CD14-positive monocyte (primary cell): ENCODE measurements around the gene TSPAN3. TPM values are rescaled to one million over a fixed set of nuclear protein-coding genes. Genes with fewer than 3 reads are reported as not detected.
A peak's percentile ranks its signal among the peaks of the same experiment; 100 is the strongest.

Source experiments
- DNase-seq, 3 donors: peaks; one replicate each; pipeline ENCODE4 v3.0.0-alpha.2; 2011 to 2022
- H2AFZ ChIP-seq: 2 replicates; pipeline ENCODE4 v1.6.0; 2012; ENCODE audit warnings: mild to moderate bottlenecking, low read depth, low read length, inconsistent platforms; ENCODE audit not compliant: insufficient read depth, poor library complexity, severe bottlenecking
- H3K27ac ChIP-seq, 2 donors: 1 replicate in 1 of 2; 2 replicates in 1 of 2; pipeline ENCODE4 v1.5.1; 2012 to 2013; ENCODE audit warnings: low read length in 2 of 2, control low read depth in 1 of 2, inconsistent platforms in 1 of 2, low read depth in 1 of 2, mild to moderate bottlenecking in 1 of 2
- H3K27me3 ChIP-seq, 2 donors: one replicate each; pipeline versions ENCODE4 v1.6.0 to v1.6.1; 2011 to 2013; ENCODE audit warnings: low read length in 2 of 2; ENCODE audit not compliant: control insufficient read depth in 2 of 2, insufficient read depth in 2 of 2
- H3K36me3 ChIP-seq, 2 donors: replicated peaks in 1 of 2; 1 replicate in 1 of 2; 2 replicates in 1 of 2; pipeline versions ENCODE4 v1.5.1 to v1.6.1; 2012 to 2013; ENCODE audit warnings: low read length in 2 of 2, control low read depth in 1 of 2, inconsistent platforms in 1 of 2, mild to moderate bottlenecking in 1 of 2; ENCODE audit not compliant: insufficient read depth in 2 of 2, control insufficient read depth in 1 of 2
- H3K4me1 ChIP-seq, 2 donors: 1 replicate in 1 of 2; 2 replicates in 1 of 2; pipeline versions ENCODE4 v1.5.1 to v1.6.1; 2012 to 2013; ENCODE audit warnings: low read length in 2 of 2, control low read depth in 1 of 2, inconsistent platforms in 1 of 2, mild to moderate bottlenecking in 1 of 2, moderate library complexity in 1 of 2; ENCODE audit not compliant: insufficient read depth in 2 of 2, control insufficient read depth in 1 of 2
- H3K4me2 ChIP-seq: replicated peaks from 2 replicates; pipeline ENCODE3; 2012; ENCODE audit warnings: low read length, moderate library complexity, mild to moderate bottlenecking; ENCODE audit not compliant: poor library complexity, severe bottlenecking; ENCODE audit errors: extremely low read depth
- H3K4me3 ChIP-seq, 3 experiments: fragments of 200-600 bp in 1 of 3; sonication (generic) in 1 of 3; replicated peaks in 1 of 3; 1 replicate in 2 of 3; 2 replicates in 1 of 3; pipeline ENCODE4 v1.5.1; 2011 to 2013; ENCODE audit warnings: low read length in 3 of 3, mild to moderate bottlenecking in 3 of 3, control low read depth in 2 of 3, low read depth in 2 of 3, inconsistent platforms in 1 of 3, moderate library complexity in 1 of 3
- H3K79me2 ChIP-seq: 2 replicates; pipeline ENCODE4 v1.6.0; 2012; ENCODE audit warnings: mild to moderate bottlenecking, control low read depth, inconsistent platforms, low read length, moderate library complexity; ENCODE audit not compliant: insufficient read depth
- H3K9ac ChIP-seq: 2 replicates; pipeline ENCODE4 v1.6.0; 2017; ENCODE audit warnings: low read length, mild to moderate bottlenecking; ENCODE audit not compliant: insufficient read depth, poor library complexity, severe bottlenecking
- H3K9me3 ChIP-seq, 2 donors: replicated peaks in 1 of 2; 1 replicate in 1 of 2; 2 replicates in 1 of 2; pipeline versions ENCODE4 v1.5.1 to v1.6.1; 2012 to 2013; ENCODE audit warnings: low read length in 2 of 2, control low read depth in 1 of 2; ENCODE audit not compliant: control insufficient read depth in 1 of 2, insufficient read depth in 1 of 2
- H4K20me1 ChIP-seq: 2 replicates; pipeline ENCODE4 v1.6.0; 2012; ENCODE audit warnings: mild to moderate bottlenecking, low read length, control low read depth, moderate library complexity; ENCODE audit not compliant: insufficient read depth
- H3K27ac Mint-ChIP-seq, 7 donors: one replicate each; pipeline ENCODE4 v1.8.0; 2020; ENCODE audit warnings: mild to moderate bottlenecking in 7 of 7, mixed read lengths in 7 of 7, moderate library complexity in 6 of 7, inconsistent platforms in 2 of 7
- H3K27me3 Mint-ChIP-seq, 3 donors: one replicate each; pipeline ENCODE4 v1.8.0; 2021 to 2022; ENCODE audit warnings: low read depth in 3 of 3, mild to moderate bottlenecking in 3 of 3, mixed read lengths in 3 of 3, moderate library complexity in 3 of 3, inconsistent platforms in 1 of 3
- H3K36me3 Mint-ChIP-seq, 2 donors: one replicate each; pipeline ENCODE4 v1.8.0; 2020; ENCODE audit warnings: mixed read lengths in 2 of 2, inconsistent platforms in 1 of 2, mild to moderate bottlenecking in 1 of 2
- H3K4me1 Mint-ChIP-seq: one replicate; pipeline ENCODE4 v1.8.0; 2020; ENCODE audit warnings: mild to moderate bottlenecking, mixed read lengths
- H3K4me3 Mint-ChIP-seq, 2 donors: one replicate each; pipeline ENCODE4 v1.8.0; 2020; ENCODE audit warnings: mild to moderate bottlenecking in 2 of 2, mixed read lengths in 2 of 2, moderate library complexity in 1 of 2
- H3K9me3 Mint-ChIP-seq, 7 donors: one replicate each; pipeline ENCODE4 v1.8.0; 2020 to 2022; ENCODE audit warnings: mixed read lengths in 7 of 7, mild to moderate bottlenecking in 6 of 7, moderate library complexity in 6 of 7, inconsistent platforms in 2 of 7
- CTCF ChIP-seq: fragments of 200-600 bp; IDR thresholded peaks from one replicate; pipeline ENCODE4 v1.8.0; 2022; ENCODE audit warnings: antibody characterized with exemption, mild to moderate bottlenecking
- WGBS: methylation state at CpG from one replicate; pipeline ENCODE4 v1.1.5; 2013; ENCODE audit warnings: missing lambda C conversion rate; ENCODE audit not compliant: insufficient coverage; 5-methylcytosine and 5-hydroxymethylcytosine counted together
- intact Hi-C, 2 donors: fragments of 100-400 bp; cut with micrococcal nuclease; formaldehyde crosslinking; loops; one replicate each; pipeline versions ENCODE4 v1.15.0 to v1.15.1; 2023
- polyA plus RNA-seq, 3 donors: library from polyadenylated mRNA; depleted of rRNA in 1 of 3; unstranded in 2 of 3; stranded (reverse) in 1 of 3; fragments of 300-500 nt in 2 of 3; fragments of >200 nt in 1 of 3; fragmentation: Illumina TruSeq in 2 of 3; gene quantifications; 1 replicate in 2 of 3; 2 replicates in 1 of 3; pipeline ENCODE4 v1.2.3, GENCODE V29; 2012 to 2021

Gene TSPAN3
- polyA plus RNA-seq, 3 donors: 26.0 to 68.0 (median 53.2) TPM

GRCh38 chr15:77033729-77034671, 36.9 kb downstream of the TSPAN3 start:
- Mint-ChIP-seq H3K27ac (peak overlapping the region; percentile 46 to 87 (median 72)), H3K4me3 (no peak overlapping the region), H3K36me3 (peaks cover 64 to 83% of the 10 kb centered on the region in 2 donors), H3K4me1 (no peaks in the 10 kb centered on the region), H3K27me3 (peaks cover 0 to 3% (median 1%) of the 10 kb centered on the region in 3 donors), H3K9me3 (peaks cover 0 to 39% (median 16%) of the 10 kb centered on the region in 7 donors)
- intact Hi-C loops: no loop called here
- TF ChIP-seq CTCF: no peak
- Histone ChIP-seq H3K9ac (no peak overlapping the region), H4K20me1 (peaks cover 90% of the 10 kb centered on the region), H2AFZ (no peak overlapping the region), H3K4me2 (no peak overlapping the region), H3K27me3 (no peaks in the 10 kb centered on the region), H3K36me3 (peaks cover 88 to 89% of the 10 kb centered on the region in 2 donors), H3K4me3 (no peak overlapping the region), H3K79me2 (peaks cover 14% of the 10 kb centered on the region), H3K27ac (peak overlapping the region; percentile 31 to 60), H3K9me3 (peaks cover 9 to 34% of the 10 kb centered on the region in 2 donors), H3K4me1 (no peaks in the 10 kb centered on the region)
- no peak for DNase-seq
- 89% methylated on average over 10 of the region's 13 CpGs for WGBS

GRCh38 chr15:77033417-77033728, 37.5 kb downstream of the TSPAN3 start:
- TF ChIP-seq CTCF: no peak
- H3K9me3 ChIP-seq: peaks cover 9 to 28% of the 10 kb centered on the region in 2 donors
- DNase-seq: no peak
- Mint-ChIP-seq H3K36me3 (peaks cover 70 to 90% of the 10 kb centered on the region in 2 donors), H3K27me3 (peaks cover 0 to 3% (median 1%) of the 10 kb centered on the region in 3 donors), H3K4me1 (no peaks in the 10 kb centered on the region), H3K27ac (peak overlapping the region in 5 of 7 donors; percentile 30 to 83 (median 76)), H3K9me3 (peaks cover 0 to 34% (median 10%) of the 10 kb centered on the region in 7 donors), H3K4me3 (no peak overlapping the region)
- no peak overlapping the region for H3K4me2 ChIP-seq
- no peaks in the 10 kb centered on the region for H3K4me1 ChIP-seq
- H3K79me2 ChIP-seq: peaks cover 20% of the 10 kb centered on the region
- H3K4me3 ChIP-seq: no peak overlapping the region
- no peak overlapping the region for H2AFZ ChIP-seq
- H3K27ac ChIP-seq: peak overlapping the region; percentile 31 to 60
- intact Hi-C loops: no loop called here
- H3K9ac ChIP-seq: no peak overlapping the region
- H3K36me3 ChIP-seq: peaks cover 95 to 96% of the 10 kb centered on the region in 2 donors
- 100% methylated on average over 2 of the region's 4 CpGs for WGBS
- no peaks in the 10 kb centered on the region for H3K27me3 ChIP-seq
- peaks cover 96% of the 10 kb centered on the region for H4K20me1 ChIP-seq
